GM19328 (cell line): ENCODE results near the gene ARHGAP33.

Experiments used
- ATAC-seq: cut with Tn5 transposase; IDR thresholded peaks from one replicate; pipeline ENCODE4 v1.9.1; 2021; ENCODE audit warnings: mild to moderate bottlenecking, moderate library complexity; ENCODE audit not compliant: unreplicated experiment

ARHGAP33 gene

GRCh38 chr19:35775298-35776101 is at the start of gene ARHGAP33:
Gene ARHGAP33 (plus strand): TSS chr19:35775564. CDS start chr19:35775659, 95 bp downstream.
- peak; percentile 90 for ATAC-seq

GRCh38 chr19:35727053-35727955 is 48.1 kb upstream of the ARHGAP33 start:
- no peak for ATAC-seq

GRCh38 chr19:35727956-35728706 is 47.2 kb upstream of the ARHGAP33 start:
- ATAC-seq: no peak

GRCh38 chr19:35729021-35729420 is 46.3 kb upstream of the ARHGAP33 start:
- ATAC-seq: no peak

GRCh38 chr19:35729763-35730162 is 45.6 kb upstream of the ARHGAP33 start:
- ATAC-seq: no peak

GRCh38 chr19:35730326-35730725 is 45.0 kb upstream of the ARHGAP33 start:
- ATAC-seq: no peak

- no peak for ATAC-seq
Observed at GRCh38 chr19:35731353-35731752, 44.0 kb upstream of the ARHGAP33 start.

- no peak for ATAC-seq
Observed at GRCh38 chr19:35731779-35732405, 43.5 kb upstream of the ARHGAP33 start.

GRCh38 chr19:35732540-35733179 is 42.7 kb upstream of the ARHGAP33 start:
- ATAC-seq: no peak

- no peak for ATAC-seq
Observed at GRCh38 chr19:35733180-35734125, 41.9 kb upstream of the ARHGAP33 start.

- no peak for ATAC-seq
Observed at GRCh38 chr19:35734273-35734672, 41.1 kb upstream of the ARHGAP33 start.

GRCh38 chr19:35734889-35735288 is 40.5 kb upstream of the ARHGAP33 start:
- ATAC-seq: no peak

- no peak for ATAC-seq
Observed at GRCh38 chr19:35736913-35737886, 38.2 kb upstream of the ARHGAP33 start.

GRCh38 chr19:35738021-35738886 is 37.1 kb upstream of the ARHGAP33 start:
- ATAC-seq: no peak

- ATAC-seq: no peak
Observed at GRCh38 chr19:35738887-35739229, 36.5 kb upstream of the ARHGAP33 start.

GRCh38 chr19:35739275-35740107 is 35.9 kb upstream of the ARHGAP33 start:
- no peak for ATAC-seq
